Measurements from ENCODE around the gene EFCAB5.

DNA sequence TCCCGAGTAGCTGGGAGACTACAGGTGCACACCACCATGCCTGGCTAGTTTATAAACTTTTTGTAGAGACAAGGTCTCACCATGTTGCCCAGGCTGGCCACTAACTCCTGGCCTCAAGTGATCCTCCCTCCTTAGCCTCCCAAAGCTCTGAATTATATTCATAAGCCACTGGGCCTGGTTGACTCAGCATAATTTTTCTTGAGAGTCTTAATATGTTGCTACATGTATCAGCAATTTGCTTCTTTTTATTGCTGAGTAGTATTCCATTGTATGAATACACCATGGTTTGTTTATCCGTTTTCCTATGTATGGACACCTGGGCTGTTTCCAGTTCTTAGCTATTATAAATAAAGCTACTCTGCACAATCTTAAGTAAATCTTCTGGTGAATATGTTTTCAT lies 132.8 kb downstream of the EFCAB5 start:
- TF ChIP-seq, protein P1, sequence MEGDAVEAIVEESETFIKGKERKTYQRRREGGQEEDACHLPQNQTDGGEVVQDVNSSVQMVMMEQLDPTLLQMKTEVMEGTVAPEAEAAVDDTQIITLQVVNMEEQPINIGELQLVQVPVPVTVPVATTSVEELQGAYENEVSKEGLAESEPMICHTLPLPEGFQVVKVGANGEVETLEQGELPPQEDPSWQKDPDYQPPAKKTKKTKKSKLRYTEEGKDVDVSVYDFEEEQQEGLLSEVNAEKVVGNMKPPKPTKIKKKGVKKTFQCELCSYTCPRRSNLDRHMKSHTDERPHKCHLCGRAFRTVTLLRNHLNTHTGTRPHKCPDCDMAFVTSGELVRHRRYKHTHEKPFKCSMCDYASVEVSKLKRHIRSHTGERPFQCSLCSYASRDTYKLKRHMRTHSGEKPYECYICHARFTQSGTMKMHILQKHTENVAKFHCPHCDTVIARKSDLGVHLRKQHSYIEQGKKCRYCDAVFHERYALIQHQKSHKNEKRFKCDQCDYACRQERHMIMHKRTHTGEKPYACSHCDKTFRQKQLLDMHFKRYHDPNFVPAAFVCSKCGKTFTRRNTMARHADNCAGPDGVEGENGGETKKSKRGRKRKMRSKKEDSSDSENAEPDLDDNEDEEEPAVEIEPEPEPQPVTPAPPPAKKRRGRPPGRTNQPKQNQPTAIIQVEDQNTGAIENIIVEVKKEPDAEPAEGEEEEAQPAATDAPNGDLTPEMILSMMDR (IDR thresholded peaks at IDR 0.05): no peak
- no peak for TF ChIP-seq POLR2A (IDR thresholded peaks at IDR 0.05)

All from adrenal gland (tissue), 5 donors.